Measurements from ENCODE around the gene TEAD3. TPM values are rescaled to one million over a fixed set of nuclear protein-coding genes. Genes with fewer than 3 reads are reported as not detected.

The TEAD3 gene
- total RNA-seq, 1 donor = not detected

Other genes with a start within 250 kb of the TEAD3 start
- gene ZNF76, start 237.3 kb downstream of the TEAD3 start, total RNA-seq = 23.4 TPM
- 80.1 TPM for gene DEF6, start 199.3 kb downstream of the TEAD3 start, total RNA-seq
- gene PPARD, start 154.5 kb downstream of the TEAD3 start, total RNA-seq = 8.1 TPM
- 1.4 TPM for gene FANCE, start 44.7 kb downstream of the TEAD3 start, total RNA-seq
- gene RPL10A, start 28.7 kb downstream of the TEAD3 start, total RNA-seq = 1,708 TPM
- gene TULP1, start 15.8 kb upstream of the TEAD3 start, total RNA-seq = not detected
- gene FKBP5, start 191.8 kb upstream of the TEAD3 start, total RNA-seq = 20.1 TPM
- gene ARMC12, start 240.0 kb upstream of the TEAD3 start, total RNA-seq = 0.10 TPM